HepG2 (cell line): ENCODE measurements around the gene MAP3K4. TPM values are rescaled to one million over a fixed set of nuclear protein-coding genes. Genes with fewer than 3 reads are reported as not detected.

ENCODE experiments used
- ARID3A ChIP-seq: IDR thresholded peaks from 2 replicates; pipeline ENCODE4 v1.6.1; 2012; ENCODE audit warnings: low read depth, low read length, improper control_type of control experiment
- ATRX ChIP-seq: sonication (generic); formaldehyde crosslinking; IDR thresholded peaks from 2 replicates; pipeline ENCODE4 v1.4.0; 2020; ENCODE audit warnings: missing genetic modification reagents, borderline replicate concordance
- CEBPB ChIP-seq: IDR thresholded peaks from 2 replicates; pipeline ENCODE4 v1.6.1; 2011; ENCODE audit warnings: low read depth, low read length, improper control_type of control experiment, borderline replicate concordance
- CEBPG ChIP-seq: IDR thresholded peaks from 2 replicates; pipeline ENCODE4 v1.6.1; 2016
- FOSL1 ChIP-seq: sonication (generic); formaldehyde crosslinking; IDR thresholded peaks from 2 replicates; pipeline ENCODE4 v1.9.0; 2021; ENCODE audit warnings: missing genetic modification reagents, borderline replicate concordance
- FOXP1 ChIP-seq, 2 experiments: fragments of 450-650 bp in 1 of 2; IDR thresholded peaks; 2 replicates each; pipeline ENCODE4 v1.6.1; 2017 to 2018; ENCODE audit warnings: antibody characterized with exemption in 1 of 2
- GATAD2A ChIP-seq: IDR thresholded peaks from 2 replicates; pipeline ENCODE4 v1.6.1; 2016
- KDM2A ChIP-seq: sonication (generic); formaldehyde crosslinking; IDR thresholded peaks from 2 replicates; pipeline ENCODE4 v1.4.0; 2020; ENCODE audit warnings: low read depth, missing genetic modification reagents, borderline replicate concordance
- NFKB2 ChIP-seq: sonication (generic); formaldehyde crosslinking; IDR thresholded peaks from 2 replicates; pipeline ENCODE4 v1.4.0; 2020; ENCODE audit warnings: missing genetic modification reagents, borderline replicate concordance
- SALL1 ChIP-seq: sonication (generic); formaldehyde crosslinking; IDR thresholded peaks from 2 replicates; pipeline ENCODE4 v1.8.0; 2022; ENCODE audit warnings: mild to moderate bottlenecking, missing genetic modification reagents
- SALL2 ChIP-seq: sonication (generic); formaldehyde crosslinking; IDR thresholded peaks from 2 replicates; pipeline ENCODE4 v1.8.1; 2023; ENCODE audit warnings: mild to moderate bottlenecking, missing genetic modification reagents, inconsistent platforms
- SKI ChIP-seq: fragments of 450-650 bp; IDR thresholded peaks from one replicate; pipeline ENCODE4 v1.6.1; 2018; ENCODE audit warnings: mild to moderate bottlenecking; ENCODE audit not compliant: partially characterized antibody
- TRIM22 ChIP-seq: fragments of 450-650 bp; IDR thresholded peaks from 2 replicates; pipeline ENCODE4 v1.6.1; 2017
- ZBTB37 ChIP-seq: sonication (generic); formaldehyde crosslinking; IDR thresholded peaks from 2 replicates; pipeline ENCODE4 v1.4.0; 2020; ENCODE audit warnings: mild to moderate bottlenecking, missing genetic modification reagents
- ZBTB44 ChIP-seq: sonication (generic); formaldehyde crosslinking; IDR thresholded peaks from 2 replicates; pipeline ENCODE4 v1.4.0; 2020; ENCODE audit warnings: missing genetic modification reagents
- ZNF20 ChIP-seq: sonication (generic); formaldehyde crosslinking; IDR thresholded peaks from 2 replicates; pipeline ENCODE4 v1.4.0; 2020; ENCODE audit warnings: mild to moderate bottlenecking, moderate library complexity, missing genetic modification reagents
- ZNF234 ChIP-seq: sonication (generic); formaldehyde crosslinking; conservative IDR thresholded peaks from 2 replicates; pipeline ENCODE4 v1.5.1; 2020; ENCODE audit warnings: mild to moderate bottlenecking, missing genetic modification reagents
- ZNF333 ChIP-seq: sonication (generic); formaldehyde crosslinking; IDR thresholded peaks from 2 replicates; pipeline ENCODE4 v1.4.0; 2020; ENCODE audit warnings: mild to moderate bottlenecking, missing genetic modification reagents, borderline replicate concordance
- ZNF761 ChIP-seq: sonication (generic); formaldehyde crosslinking; conservative IDR thresholded peaks from 2 replicates; pipeline ENCODE4 v1.4.0; 2020; ENCODE audit warnings: mild to moderate bottlenecking, missing genetic modification reagents
- ZNF770 ChIP-seq: sonication (generic); formaldehyde crosslinking; IDR thresholded peaks from 2 replicates; pipeline ENCODE4 v1.5.0; 2020; ENCODE audit warnings: mild to moderate bottlenecking, missing genetic modification reagents
- ZNF777 ChIP-seq: sonication (generic); formaldehyde crosslinking; IDR thresholded peaks from 2 replicates; pipeline ENCODE4 v1.4.0; 2020; ENCODE audit warnings: missing genetic modification reagents
- polyA plus RNA-seq, 8 experiments: library from polyadenylated mRNA; depleted of rRNA in 3 of 8; stranded (reverse) in 7 of 8; unstranded in 1 of 8; fragments of >200 nt; fragmentation: Illumina TruSeq in 4 of 8; extraction: Trizol in 4 of 8; gene quantifications; 2 replicates each; pipeline versions ENCODE4 v1.2.1 to v1.2.3, GENCODE V29; 2011 to 2016; ENCODE audit warnings: low read depth in 4 of 8, missing spikeins in 1 of 8, mixed read lengths in 1 of 8; ENCODE audit not compliant: insufficient read depth in 1 of 8
- total RNA-seq, 5 experiments: library from RNA; depleted of rRNA; stranded (reverse); fragments of >200 nt; fragmentation: Illumina TruSeq; extraction: Trizol; gene quantifications; 2 replicates each; pipeline ENCODE4 v1.2.3, GENCODE V29; 2016; ENCODE audit warnings: low read depth in 1 of 5

Gene MAP3K4
- total and polyA plus RNA-seq, 2 of the 13 experiments (the other 11 are each of a cell fraction or from before 2014, with no cell fraction given) = 12.9 to 33.6 TPM

GRCh38 chr6:161001421-161001820 is 9.9 kb downstream of the MAP3K4 start (continued):
- TF ChIP-seq CEBPG (CRISPR knock-in tag) = peak; percentile 75
- TF ChIP-seq ATRX = no peak
- no peak for TF ChIP-seq KDM2A (CRISPR knock-in tag)
- peak; percentile 95 for TF ChIP-seq CEBPB
- no peak for TF ChIP-seq ZNF761 (CRISPR knock-in tag)
- no peak for TF ChIP-seq ZNF333
- TF ChIP-seq SALL2 = no peak
- no peak for TF ChIP-seq ZNF234 (CRISPR knock-in tag)
- no peak for TF ChIP-seq NFKB2
- no peak for TF ChIP-seq ZNF20 (CRISPR knock-in tag)
- no peak for TF ChIP-seq ZNF777
- TF ChIP-seq ARID3A = peak; percentile 34; the same call in 1 of the 2 replicates
- no peak for TF ChIP-seq ZBTB44
- TF ChIP-seq TRIM22 = no peak
- TF ChIP-seq GATAD2A (CRISPR knock-in tag) = peak; percentile 50; the same call in 1 of the 2 replicates
- TF ChIP-seq FOSL1 (CRISPR knock-in tag) = no peak
- TF ChIP-seq FOXP1 (IDR thresholded peaks at IDR 0.05) = peak; percentile 74
- TF ChIP-seq FOXP1 (CRISPR knock-in tag; IDR thresholded peaks at IDR 0.05) = peak; percentile 86
- TF ChIP-seq ZBTB37 (CRISPR knock-in tag) = no peak
- TF ChIP-seq SALL1 (CRISPR knock-in tag) = peak; percentile 23; the same call in 1 of the 2 replicates
- no peak for TF ChIP-seq SKI
- TF ChIP-seq ZNF770 (CRISPR knock-in tag) = no peak
- TF ChIP-seq, all 625 proteins: peak for 9
